Lung (tissue), 12 donors: ENCODE data around the gene PTPRJ. TPM values are rescaled to one million over a fixed set of nuclear protein-coding genes. Genes with fewer than 3 reads are reported as not detected.

Experiments used
- ATAC-seq: fragments of 200-7000 bp; cut with Tn5 transposase; one replicate; pipeline ENCODE4 v1.9.1; 2020; ENCODE audit warnings: moderate number of reproducible peaks; ENCODE audit not compliant: insufficient read depth, low FRiP score
- DNase-seq, 3 donors: peaks; one replicate each; pipeline ENCODE4 v3.0.0-alpha.2; 2013 to 2017
- H3K27ac ChIP-seq, 2 donors: one replicate each; pipeline ENCODE4 v1.5.1; 2013; ENCODE audit warnings: mild to moderate bottlenecking in 2 of 2, moderate library complexity in 2 of 2, control low read depth in 1 of 2, inconsistent platforms in 1 of 2, low read depth in 1 of 2, low read length in 1 of 2
- H3K27me3 ChIP-seq, 3 donors: one replicate each; pipeline ENCODE4 v1.5.1; 2013; ENCODE audit warnings: low read length in 2 of 3; ENCODE audit not compliant: control insufficient read depth in 3 of 3, insufficient read depth in 3 of 3
- H3K36me3 ChIP-seq, 4 donors: one replicate each; pipeline ENCODE4 v1.5.1; 2013; ENCODE audit warnings: low read length in 4 of 4, mild to moderate bottlenecking in 1 of 4, moderate library complexity in 1 of 4; ENCODE audit not compliant: control insufficient read depth in 4 of 4, insufficient read depth in 4 of 4
- H3K4me1 ChIP-seq, 5 donors: one replicate each; pipeline ENCODE4 v1.5.1; 2013; ENCODE audit warnings: low read length in 5 of 5, mild to moderate bottlenecking in 2 of 5, moderate library complexity in 1 of 5; ENCODE audit not compliant: control insufficient read depth in 5 of 5, insufficient read depth in 5 of 5
- H3K4me3 ChIP-seq: one replicate; pipeline ENCODE4 v1.5.1; 2013; ENCODE audit warnings: mild to moderate bottlenecking, control low read depth, moderate library complexity
- H3K9ac ChIP-seq, 2 donors: one replicate each; pipeline ENCODE4 v1.5.1; 2013; ENCODE audit warnings: low read length in 2 of 2, control low read depth in 1 of 2; ENCODE audit not compliant: insufficient read depth in 1 of 2
- H3K9me3 ChIP-seq, 4 donors: one replicate each; pipeline ENCODE4 v1.5.1; 2013; ENCODE audit warnings: low read length in 3 of 4, mild to moderate bottlenecking in 1 of 4, moderate library complexity in 1 of 4; ENCODE audit not compliant: control insufficient read depth in 4 of 4, insufficient read depth in 3 of 4
- CTCF ChIP-seq: IDR thresholded peaks from 2 replicates; pipeline ENCODE4 v1.5.1; 2012; ENCODE audit warnings: mild to moderate bottlenecking; ENCODE audit errors: control extremely low read depth, extremely low read depth
- WGBS, 2 donors: extraction: QIAGEN DNeasy Blood & Tissue Kit; methylation state at CpG; one replicate each; pipeline ENCODE4 v1.1.7; 2013; 5-methylcytosine and 5-hydroxymethylcytosine counted together
- polyA plus RNA-seq, 2 donors: library from polyadenylated mRNA; stranded (reverse); fragments of 200-250 nt; gene quantifications; one replicate each; pipeline ENCODE4 v1.2.1, GENCODE V29; 2013
- total RNA-seq, 2 donors: library from RNA; depleted of rRNA in 1 of 2; stranded (reverse); fragments of >200 nt in 1 of 2; gene quantifications; one replicate each; pipeline ENCODE4 v1.2.1, GENCODE V29; 2014 to 2021
- donor health status: control.
- donor health status: control.
- donor health status: Bipolar disorder and iron deficiency.
- donor health status: healthy.
- donor health status: DM: yes; HTN: yes; CAD: no.

The PTPRJ gene
- total and polyA plus RNA-seq, 4 donors = 3.9 to 51.4 (median 32.0) TPM

- Histone ChIP-seq H3K36me3 (no peaks in the 10 kb centered on the region), H3K4me3 (no peak overlapping the region), H3K9ac (no peak overlapping the region), H3K9me3 (no peaks in the 10 kb centered on the region), H3K27me3 (no peaks in the 10 kb centered on the region), H3K27ac (no peak overlapping the region), H3K4me1 (peaks cover 3 to 18% (median 7%) of the 10 kb centered on the region in 5 donors)
- 64 to 72% methylated on average over 6 of the region's 6 CpGs for WGBS, 2 donors
- DNase-seq (peak in 2 of 3 donors; percentile 47 to 51), ATAC-seq (no peak)
- no peak for TF ChIP-seq CTCF
Observed at GRCh38 chr11:48101958-48102357, 121.6 kb downstream of the PTPRJ start.

- ATAC-seq (no peak), DNase-seq (no peak)
- Histone ChIP-seq H3K4me3 (no peak overlapping the region), H3K36me3 (no peaks in the 10 kb centered on the region), H3K9me3 (no peaks in the 10 kb centered on the region), H3K4me1 (peaks cover 3 to 18% (median 6%) of the 10 kb centered on the region in 5 donors), H3K9ac (no peak overlapping the region), H3K27ac (no peak overlapping the region), H3K27me3 (no peaks in the 10 kb centered on the region)
- TF ChIP-seq CTCF = no peak
- 85 to 89% methylated on average over 12 of the region's 12 CpGs for WGBS, 2 donors
Observed at GRCh38 chr11:48103621-48104567, 123.5 kb downstream of the PTPRJ start.

GRCh38 chr11:48104568-48104924, 124.2 kb downstream of the PTPRJ start:
- Histone ChIP-seq H3K4me3 (no peak overlapping the region), H3K4me1 (peaks cover 3 to 18% (median 7%) of the 10 kb centered on the region in 5 donors), H3K36me3 (no peaks in the 10 kb centered on the region), H3K9ac (no peak overlapping the region), H3K9me3 (no peaks in the 10 kb centered on the region), H3K27me3 (no peaks in the 10 kb centered on the region), H3K27ac (no peak overlapping the region)
- no peak for TF ChIP-seq CTCF
- WGBS, 2 donors = 88 to 89% methylated on average over 3 of the region's 3 CpGs
- DNase-seq (no peak), ATAC-seq (no peak)
